ENCODE results near the gene KCP.

The KCP gene

GRCh38 chr7:128835231-128835751 is 75.2 kb downstream of the KCP start:
- no peak overlapping the region for H3K27ac ChIP-seq (replicated peaks)
- TF ChIP-seq POLR2AphosphoS5 (IDR thresholded peaks at IDR 0.05; ENCODE audit: low read depth) (no peak), REST (IDR thresholded peaks at IDR 0.05; ENCODE audit: insufficient replicate concordance, low read depth) (no peak), SPI1 (IDR thresholded peaks at IDR 0.05; ENCODE audit: borderline replicate concordance, low read depth) (no peak), GABPA (IDR thresholded peaks at IDR 0.05; ENCODE audit: low read depth) (no peak), CTCF (IDR thresholded peaks at IDR 0.05; ENCODE audit: insufficient read depth, low read length) (no peak)
- no peak overlapping the region for H3K4me3 ChIP-seq (replicated peaks; ENCODE audit: insufficient read depth, low read length)
- H3K27me3 ChIP-seq (ENCODE audit: insufficient read depth, poor library complexity, severe bottlenecking): peaks cover 7% of the 10 kb centered on the region
- no peak for DNase-seq (ENCODE audit: low read depth in 1 of 2, low spot score in 1 of 2)

- TF ChIP-seq REST (IDR thresholded peaks at IDR 0.05; ENCODE audit: insufficient replicate concordance, low read depth): no peak
- TF ChIP-seq SPI1 (IDR thresholded peaks at IDR 0.05; ENCODE audit: borderline replicate concordance, low read depth): no peak
- no peak for TF ChIP-seq POLR2AphosphoS5 (IDR thresholded peaks at IDR 0.05; ENCODE audit: low read depth)
- TF ChIP-seq GABPA (IDR thresholded peaks at IDR 0.05; ENCODE audit: low read depth): no peak
- no peak for TF ChIP-seq CTCF (IDR thresholded peaks at IDR 0.05; ENCODE audit: insufficient read depth, low read length)
- H3K27me3 ChIP-seq (ENCODE audit: insufficient read depth, poor library complexity, severe bottlenecking): peaks cover 13% of the 10 kb centered on the region
- no peak overlapping the region for H3K27ac ChIP-seq (replicated peaks)
- H3K4me3 ChIP-seq (replicated peaks; ENCODE audit: insufficient read depth, low read length): no peak overlapping the region
- no peak for DNase-seq (ENCODE audit: low read depth in 1 of 2, low spot score in 1 of 2)
Observed at GRCh38 chr7:128833946-128834325, 76.6 kb downstream of the KCP start.

- H3K27ac ChIP-seq (replicated peaks): no peak overlapping the region
- H3K4me3 ChIP-seq (replicated peaks; ENCODE audit: insufficient read depth, low read length): no peak overlapping the region
- TF ChIP-seq REST (IDR thresholded peaks at IDR 0.05; ENCODE audit: insufficient replicate concordance, low read depth) (no peak), SPI1 (IDR thresholded peaks at IDR 0.05; ENCODE audit: borderline replicate concordance, low read depth) (peak; percentile 36; the same call in 1 of the 2 replicates)
- DNase-seq (ENCODE audit: low read depth in 1 of 2, low spot score in 1 of 2): peak in 1 of 2 experiments; percentile 64
- H3K27me3 ChIP-seq (ENCODE audit: insufficient read depth, poor library complexity, severe bottlenecking): peaks cover 13% of the 10 kb centered on the region
Observed at GRCh38 chr7:128833148-128833945, 77.2 kb downstream of the KCP start.
